HepG2 (cell line): ENCODE results near the gene KIR3DL3. TPM values are rescaled to one million over a fixed set of nuclear protein-coding genes. Genes with fewer than 3 reads are reported as not detected.

Experiments
- ATAC-seq: fragments of 200-7000 bp; cut with Tn5 transposase; 3 replicates; pipeline ENCODE4 v1.9.1; 2020; ENCODE audit warnings: mild to moderate bottlenecking, moderate library complexity
- BruUV-seq: library from RNA; stranded (reverse); fragments of 400-500 nt; replicated peaks from 2 replicates; lab custom pipeline; 2021; lab: Mats Ljungman, UMichigan
- CTCF ChIA-PET: fragments of 300-600 bp; formaldehyde crosslinking; extraction: SDS; loops from one replicate; lab custom pipeline; 2021; ENCODE audit warnings: low total read pairs, inconsistent platforms, low intra/inter-chr PET ratio; lab: Yijun Ruan, JAX
- POLR2A ChIA-PET: fragments of 350-600 bp; sonication (Branson Sonifier 250); formaldehyde crosslinking; loops from one replicate; lab custom pipeline; 2020; ENCODE audit warnings: antibody characterized with exemption, inconsistent platforms; lab: Yijun Ruan, JAX
- DNase-seq: peaks from one replicate; pipeline ENCODE4 v3.0.0-alpha.2; 2015; ENCODE audit warnings: low spot score
- FAIRE-seq: peaks from 3 replicates; lab custom pipeline; 2011; peaks lifted over from hg19 to GRCh38; lab: Jason Lieb, UNC
- H2AFZ ChIP-seq: one replicate; pipeline ENCODE4 v1.6.1; 2011; ENCODE audit warnings: low read length, inconsistent platforms
- H3K27ac ChIP-seq: fragments of 300-600 bp; 3 replicates; pipeline ENCODE4 v1.8.0; 2011; ENCODE audit warnings: mixed run types, mild to moderate bottlenecking, mixed read lengths, low read length, inconsistent platforms; ENCODE audit not compliant: insufficient read depth; ENCODE audit errors: extremely low read length
- H3K27me3 ChIP-seq, 2 experiments: fragments of 200-600 bp in 1 of 2; 2 replicates in 1 of 2; 3 replicates in 1 of 2; pipeline versions ENCODE4 v1.6.0 to v1.8.0; 2011; ENCODE audit warnings: low read length in 2 of 2, mild to moderate bottlenecking in 2 of 2, moderate library complexity in 2 of 2, inconsistent platforms in 1 of 2; ENCODE audit not compliant: insufficient read depth in 2 of 2, control insufficient read depth in 1 of 2
- H3K36me3 ChIP-seq, 2 experiments: fragments of 200-600 bp in 1 of 2; replicated peaks in 1 of 2; 2 replicates in 1 of 2; 3 replicates in 1 of 2; pipeline versions ENCODE4 v1.5.1 to v1.8.0; 2011; ENCODE audit warnings: low read length in 2 of 2, inconsistent platforms in 1 of 2; ENCODE audit not compliant: insufficient read depth in 2 of 2, control insufficient read depth in 1 of 2
- H3K4me1 ChIP-seq: 2 replicates; pipeline ENCODE4 v1.5.1; 2012; ENCODE audit warnings: low read length, inconsistent platforms; ENCODE audit not compliant: insufficient read depth
- H3K4me2 ChIP-seq: 2 replicates; pipeline ENCODE4 v1.6.0; 2011; ENCODE audit warnings: low read depth, low read length, inconsistent platforms
- H3K4me3 ChIP-seq, 3 experiments: fragments of 200-600 bp in 1 of 3; sonication (generic), shearing (Covaris generic) in 1 of 3; replicated peaks in 1 of 3; 2 replicates each; pipeline ENCODE4 v1.5.1; 2011 to 2016; ENCODE audit warnings: low read length in 3 of 3, inconsistent platforms in 2 of 3, low read depth in 2 of 3, mild to moderate bottlenecking in 2 of 3, control low read depth in 1 of 3, mixed read lengths in 1 of 3; ENCODE audit not compliant: insufficient read depth in 1 of 3
- H3K79me2 ChIP-seq: one replicate; pipeline ENCODE4 v1.6.1; 2011; ENCODE audit warnings: low read length, inconsistent platforms; ENCODE audit not compliant: insufficient read depth
- H3K9ac ChIP-seq: 2 replicates; pipeline ENCODE4 v1.6.0; 2011; ENCODE audit warnings: mild to moderate bottlenecking, low read depth, low read length, inconsistent platforms; ENCODE audit not compliant: insufficient read depth
- H3K9me3 ChIP-seq: 2 replicates; pipeline ENCODE4 v1.5.1; 2012; ENCODE audit warnings: mild to moderate bottlenecking, low read length
- H4K20me1 ChIP-seq: 2 replicates; pipeline ENCODE4 v1.6.0; 2011; ENCODE audit warnings: inconsistent platforms, mild to moderate bottlenecking, low read length, moderate library complexity; ENCODE audit not compliant: insufficient read depth
- AKAP8 ChIP-seq: sonication (generic); formaldehyde crosslinking; IDR thresholded peaks from 2 replicates; pipeline ENCODE4 v1.5.1; 2020; ENCODE audit warnings: mild to moderate bottlenecking, missing genetic modification reagents
- MBD4 ChIP-seq: IDR thresholded peaks from 2 replicates; pipeline ENCODE4 v1.6.1; 2012; ENCODE audit warnings: low read length, inconsistent platforms, borderline replicate concordance
- PAX8 ChIP-seq: sonication (generic); formaldehyde crosslinking; IDR thresholded peaks from 2 replicates; pipeline ENCODE4 v1.8.0; 2022; ENCODE audit warnings: mild to moderate bottlenecking, missing genetic modification reagents, borderline replicate concordance
- SAP130 ChIP-seq: IDR thresholded peaks from 2 replicates; pipeline ENCODE4 v1.6.1; 2016; ENCODE audit warnings: low read depth
- TOPORS ChIP-seq: sonication (generic); formaldehyde crosslinking; IDR thresholded peaks from 2 replicates; pipeline ENCODE4 v1.8.0; 2023; ENCODE audit warnings: mild to moderate bottlenecking, missing genetic modification reagents
- ZNF550 ChIP-seq: sonication (generic); formaldehyde crosslinking; IDR thresholded peaks from 2 replicates; pipeline ENCODE4 v1.4.0; 2020; ENCODE audit warnings: mild to moderate bottlenecking, missing genetic modification reagents, borderline replicate concordance
- ZNF674 ChIP-seq: sonication (generic); formaldehyde crosslinking; IDR thresholded peaks from 2 replicates; pipeline ENCODE4 v1.5.0; 2020; ENCODE audit warnings: low read depth, mild to moderate bottlenecking, missing genetic modification reagents
- WGBS: methylation state at CpG from one replicate; pipeline ENCODE4 v1.1.6; 2017; ENCODE audit warnings: low lambda C conversion rate; 5-methylcytosine and 5-hydroxymethylcytosine counted together
- in situ Hi-C: cut with HindIII; loops from 2 replicates; pipeline ENCODE4 v1.10.0; 2017; ENCODE audit warnings: low pct_unique_long_range_greater_than_20kb; ENCODE audit not compliant: extremely low pct_ligation_motif_present
- intact Hi-C: fragments of 100-400 bp; cut with micrococcal nuclease; formaldehyde crosslinking; loops from one replicate; pipeline ENCODE4 v1.10.0; 2022; ENCODE audit not compliant: unreplicated experiment
- polyA plus RNA-seq, 8 experiments: library from polyadenylated mRNA; depleted of rRNA in 3 of 8; stranded (reverse) in 7 of 8; unstranded in 1 of 8; fragments of >200 nt; fragmentation: Illumina TruSeq in 4 of 8; extraction: Trizol in 4 of 8; gene quantifications; 2 replicates each; pipeline versions ENCODE4 v1.2.1 to v1.2.3, GENCODE V29; 2011 to 2016; ENCODE audit warnings: low read depth in 4 of 8, missing spikeins in 1 of 8, mixed read lengths in 1 of 8; ENCODE audit not compliant: insufficient read depth in 1 of 8
- total RNA-seq, 5 experiments: library from RNA; depleted of rRNA; stranded (reverse); fragments of >200 nt; fragmentation: Illumina TruSeq; extraction: Trizol; gene quantifications; 2 replicates each; pipeline ENCODE4 v1.2.3, GENCODE V29; 2016; ENCODE audit warnings: low read depth in 1 of 5
- TF ChIP-seq, protein P1 (sequence below): sonication (generic); formaldehyde crosslinking; IDR thresholded peaks from 2 replicates; pipeline ENCODE4 v1.4.0; 2020; ENCODE audit warnings: missing genetic modification reagents, borderline replicate concordance
- TF ChIP-seq, protein P2 (sequence below): sonication (generic); formaldehyde crosslinking; IDR thresholded peaks from 2 replicates; pipeline ENCODE4 v1.4.0; 2020; ENCODE audit warnings: mild to moderate bottlenecking, missing genetic modification reagents
- TF ChIP-seq, protein P3 (sequence below): sonication (generic); formaldehyde crosslinking; IDR thresholded peaks from 2 replicates; pipeline ENCODE4 v1.8.0; 2022; ENCODE audit warnings: mild to moderate bottlenecking, missing genetic modification reagents, borderline replicate concordance

The KIR3DL3 gene
- total and polyA plus RNA-seq, 2 of the 13 experiments (the other 11 are each of a cell fraction or from before 2014, with no cell fraction given): not detected

DNA sequence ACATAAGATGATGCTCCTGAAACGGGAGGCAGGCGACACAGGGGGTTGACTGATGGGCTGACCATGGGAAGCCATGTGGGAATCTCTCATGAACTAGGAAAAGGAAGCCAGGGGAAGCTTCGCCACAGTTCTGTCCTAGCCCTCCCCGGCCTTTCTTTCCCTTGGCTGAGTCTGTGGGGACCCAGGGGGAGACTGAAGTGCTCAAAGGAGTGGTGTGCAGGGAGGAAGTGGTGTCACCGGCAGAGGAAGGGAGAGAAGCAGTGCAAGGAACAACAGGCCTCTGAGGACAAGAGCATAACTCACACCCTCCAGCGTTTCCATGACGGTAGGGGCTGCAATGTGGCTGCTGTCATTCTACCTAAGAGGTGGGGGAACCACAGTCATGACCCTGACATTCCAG is 1.1 kb downstream of the KIR3DL3 start (continued):
- TF ChIP-seq, protein P1, sequence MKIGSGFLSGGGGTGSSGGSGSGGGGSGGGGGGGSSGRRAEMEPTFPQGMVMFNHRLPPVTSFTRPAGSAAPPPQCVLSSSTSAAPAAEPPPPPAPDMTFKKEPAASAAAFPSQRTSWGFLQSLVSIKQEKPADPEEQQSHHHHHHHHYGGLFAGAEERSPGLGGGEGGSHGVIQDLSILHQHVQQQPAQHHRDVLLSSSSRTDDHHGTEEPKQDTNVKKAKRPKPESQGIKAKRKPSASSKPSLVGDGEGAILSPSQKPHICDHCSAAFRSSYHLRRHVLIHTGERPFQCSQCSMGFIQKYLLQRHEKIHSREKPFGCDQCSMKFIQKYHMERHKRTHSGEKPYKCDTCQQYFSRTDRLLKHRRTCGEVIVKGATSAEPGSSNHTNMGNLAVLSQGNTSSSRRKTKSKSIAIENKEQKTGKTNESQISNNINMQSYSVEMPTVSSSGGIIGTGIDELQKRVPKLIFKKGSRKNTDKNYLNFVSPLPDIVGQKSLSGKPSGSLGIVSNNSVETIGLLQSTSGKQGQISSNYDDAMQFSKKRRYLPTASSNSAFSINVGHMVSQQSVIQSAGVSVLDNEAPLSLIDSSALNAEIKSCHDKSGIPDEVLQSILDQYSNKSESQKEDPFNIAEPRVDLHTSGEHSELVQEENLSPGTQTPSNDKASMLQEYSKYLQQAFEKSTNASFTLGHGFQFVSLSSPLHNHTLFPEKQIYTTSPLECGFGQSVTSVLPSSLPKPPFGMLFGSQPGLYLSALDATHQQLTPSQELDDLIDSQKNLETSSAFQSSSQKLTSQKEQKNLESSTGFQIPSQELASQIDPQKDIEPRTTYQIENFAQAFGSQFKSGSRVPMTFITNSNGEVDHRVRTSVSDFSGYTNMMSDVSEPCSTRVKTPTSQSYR (CRISPR knock-in tag): no peak
- TF ChIP-seq SAP130 (CRISPR knock-in tag) (no peak), ZNF674 (CRISPR knock-in tag) (no peak), TOPORS (no peak)

DNA sequence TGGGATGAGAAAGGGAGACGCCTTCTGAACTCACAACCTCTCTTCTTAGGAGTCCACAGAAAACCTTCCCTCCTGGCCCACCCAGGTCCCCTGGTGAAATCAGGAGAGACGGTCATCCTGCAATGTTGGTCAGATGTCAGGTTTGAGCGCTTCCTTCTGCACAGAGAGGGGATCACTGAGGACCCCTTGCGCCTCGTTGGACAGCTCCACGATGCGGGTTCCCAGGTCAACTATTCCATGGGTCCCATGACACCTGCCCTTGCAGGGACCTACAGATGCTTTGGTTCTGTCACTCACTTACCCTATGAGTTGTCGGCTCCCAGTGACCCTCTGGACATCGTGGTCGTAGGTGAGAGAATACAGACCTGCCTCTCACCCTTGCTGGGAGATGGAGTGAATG is 3.3 kb downstream of the KIR3DL3 start:
- H3K36me3 ChIP-seq: no peaks in the 10 kb centered on the region
- no peak overlapping the region for H3K9ac ChIP-seq
- TF ChIP-seq AKAP8: no peak
- TF ChIP-seq, protein P2, sequence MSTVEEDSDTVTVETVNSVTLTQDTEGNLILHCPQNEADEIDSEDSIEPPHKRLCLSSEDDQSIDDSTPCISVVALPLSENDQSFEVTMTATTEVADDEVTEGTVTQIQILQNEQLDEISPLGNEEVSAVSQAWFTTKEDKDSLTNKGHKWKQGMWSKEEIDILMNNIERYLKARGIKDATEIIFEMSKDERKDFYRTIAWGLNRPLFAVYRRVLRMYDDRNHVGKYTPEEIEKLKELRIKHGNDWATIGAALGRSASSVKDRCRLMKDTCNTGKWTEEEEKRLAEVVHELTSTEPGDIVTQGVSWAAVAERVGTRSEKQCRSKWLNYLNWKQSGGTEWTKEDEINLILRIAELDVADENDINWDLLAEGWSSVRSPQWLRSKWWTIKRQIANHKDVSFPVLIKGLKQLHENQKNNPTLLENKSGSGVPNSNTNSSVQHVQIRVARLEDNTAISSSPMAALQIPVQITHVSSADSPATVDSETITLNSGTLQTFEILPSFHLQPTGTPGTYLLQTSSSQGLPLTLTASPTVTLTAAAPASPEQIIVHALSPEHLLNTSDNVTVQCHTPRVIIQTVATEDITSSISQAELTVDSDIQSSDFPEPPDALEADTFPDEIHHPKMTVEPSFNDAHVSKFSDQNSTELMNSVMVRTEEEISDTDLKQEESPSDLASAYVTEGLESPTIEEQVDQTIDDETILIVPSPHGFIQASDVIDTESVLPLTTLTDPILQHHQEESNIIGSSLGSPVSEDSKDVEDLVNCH (CRISPR knock-in tag): no peak
- TF ChIP-seq PAX8 (CRISPR knock-in tag): no peak
- no peak for TF ChIP-seq MBD4
- TF ChIP-seq ZNF550 (CRISPR knock-in tag): no peak
- TF ChIP-seq, protein P3, sequence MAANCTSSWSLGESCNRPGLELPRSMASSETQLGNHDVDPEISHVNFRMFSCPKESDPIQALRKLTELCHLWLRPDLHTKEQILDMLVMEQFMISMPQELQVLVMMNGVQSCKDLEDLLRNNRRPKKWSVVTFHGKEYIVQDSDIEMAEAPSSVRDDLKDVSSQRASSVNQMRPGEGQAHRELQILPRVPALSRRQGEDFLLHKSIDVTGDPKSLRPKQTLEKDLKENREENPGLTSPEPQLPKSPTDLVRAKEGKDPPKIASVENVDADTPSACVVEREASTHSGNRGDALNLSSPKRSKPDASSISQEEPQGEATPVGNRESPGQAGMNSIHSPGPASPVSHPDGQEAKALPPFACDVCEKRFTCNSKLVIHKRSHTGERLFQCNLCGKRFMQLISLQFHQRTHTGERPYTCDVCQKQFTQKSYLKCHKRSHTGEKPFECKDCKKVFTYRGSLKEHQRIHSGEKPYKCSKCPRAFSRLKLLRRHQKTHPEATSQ (CRISPR knock-in tag): no peak
- ATAC-seq (no peak), DNase-seq (no peak), FAIRE-seq (no peak)
- H3K27me3 ChIP-seq: no peaks in the 10 kb centered on the region; a peak in 1 of 5 replicates
- no peak overlapping the region for H2AFZ ChIP-seq
- intact Hi-C loops: no loop called here
- CTCF ChIA-PET: no interaction called here
- no peak overlapping the region for H3K4me2 ChIP-seq
- WGBS: 4% methylated on average over 7 of the region's 10 CpGs
- no peaks in the 10 kb centered on the region for H3K79me2 ChIP-seq
- no TSS peak for BruUV-seq
- H3K4me1 ChIP-seq: no peaks in the 10 kb centered on the region
- no peaks in the 10 kb centered on the region for H3K9me3 ChIP-seq
- POLR2A ChIA-PET: no interaction called here
- in situ Hi-C loops: no loop called here
- H4K20me1 ChIP-seq: no peaks in the 10 kb centered on the region
- H3K27ac ChIP-seq: no peak overlapping the region
- H3K4me3 ChIP-seq: no peak overlapping the region
